GM19324 (cell line): Measurements from ENCODE around the gene RTP5.
"Not testable (repeated sequence)": the region's sequence is repeated elsewhere in the genome, so short reads cannot be mapped to it uniquely, and the experiment has no call there.

ENCODE experiments used
- ATAC-seq: cut with Tn5 transposase; IDR thresholded peaks from one replicate; pipeline ENCODE4 v1.9.1; 2021; ENCODE audit warnings: mild to moderate bottlenecking, moderate library complexity; ENCODE audit not compliant: unreplicated experiment, low FRiP score

The RTP5 gene

GRCh38 chr2:241868661-241869081 lies 858 bp upstream of the RTP5 start:
- no peak for ATAC-seq

DNA sequence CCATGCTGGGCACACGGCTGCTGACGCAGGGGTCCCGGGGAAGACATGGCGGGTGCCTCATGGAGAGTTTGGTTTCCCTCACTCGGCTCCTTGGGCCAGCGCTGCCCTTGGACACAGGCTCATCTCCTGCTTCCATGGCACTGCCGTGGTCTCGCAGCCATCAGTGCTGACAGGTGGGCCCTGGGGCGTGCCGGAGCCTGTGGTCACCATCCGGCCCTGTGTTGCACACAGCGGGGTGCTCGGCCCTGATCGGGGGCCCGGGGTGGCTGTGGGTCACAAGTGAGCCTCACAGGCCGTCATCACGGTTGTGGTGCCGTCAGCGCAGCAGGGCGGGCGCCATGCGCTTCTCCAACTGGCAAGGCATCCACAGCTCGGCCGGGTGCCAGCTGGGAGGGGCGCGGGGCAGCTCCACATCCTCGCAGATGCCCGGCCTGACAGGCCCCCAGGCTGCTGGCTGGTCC lies 582 bp downstream of the RTP5 start:
- ATAC-seq: no peak

GRCh38 chr2:241870611-241871537 lies 1.3 kb downstream of the RTP5 start:
- ATAC-seq: no peak

GRCh38 chr2:241871538-241872312 lies 2.2 kb downstream of the RTP5 start:
- no peak for ATAC-seq

DNA sequence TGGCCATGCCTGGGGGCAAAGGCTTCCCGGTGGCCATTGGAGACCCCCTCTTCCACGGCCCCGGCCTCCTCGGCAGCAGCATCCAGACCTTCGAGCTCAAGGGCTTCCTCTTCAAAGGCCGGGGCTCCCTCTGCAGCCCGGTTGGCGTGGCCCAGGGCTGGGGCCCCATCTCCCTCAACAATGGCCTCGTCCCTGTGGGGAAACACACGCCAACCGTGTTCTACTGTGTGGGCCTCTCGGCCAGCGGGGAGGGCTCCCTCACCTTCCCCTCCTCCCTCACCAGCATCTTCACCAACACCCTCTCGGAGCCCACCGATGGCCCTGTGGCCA lies 2.7 kb downstream of the RTP5 start:
- no peak for ATAC-seq

GRCh38 chr2:241873081-241873802 lies 3.7 kb downstream of the RTP5 start:
- ATAC-seq: no peak

DNA sequence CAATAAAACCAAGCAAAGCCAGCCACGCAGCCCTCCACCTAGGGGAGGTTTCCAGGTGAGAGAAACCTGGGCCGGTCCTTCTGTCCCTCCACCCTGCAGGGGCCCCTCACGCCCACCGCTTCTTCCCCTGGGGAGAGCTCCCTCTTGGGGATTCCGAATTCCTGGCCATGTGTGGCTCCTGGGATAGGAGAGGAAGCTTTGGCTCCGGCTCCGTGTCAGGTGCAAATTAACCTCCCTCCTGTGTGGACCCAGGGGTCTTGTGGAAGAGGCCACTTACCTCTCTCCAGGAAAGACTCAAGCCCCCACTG lies 4.2 kb downstream of the RTP5 start:
- ATAC-seq: no peak

DNA sequence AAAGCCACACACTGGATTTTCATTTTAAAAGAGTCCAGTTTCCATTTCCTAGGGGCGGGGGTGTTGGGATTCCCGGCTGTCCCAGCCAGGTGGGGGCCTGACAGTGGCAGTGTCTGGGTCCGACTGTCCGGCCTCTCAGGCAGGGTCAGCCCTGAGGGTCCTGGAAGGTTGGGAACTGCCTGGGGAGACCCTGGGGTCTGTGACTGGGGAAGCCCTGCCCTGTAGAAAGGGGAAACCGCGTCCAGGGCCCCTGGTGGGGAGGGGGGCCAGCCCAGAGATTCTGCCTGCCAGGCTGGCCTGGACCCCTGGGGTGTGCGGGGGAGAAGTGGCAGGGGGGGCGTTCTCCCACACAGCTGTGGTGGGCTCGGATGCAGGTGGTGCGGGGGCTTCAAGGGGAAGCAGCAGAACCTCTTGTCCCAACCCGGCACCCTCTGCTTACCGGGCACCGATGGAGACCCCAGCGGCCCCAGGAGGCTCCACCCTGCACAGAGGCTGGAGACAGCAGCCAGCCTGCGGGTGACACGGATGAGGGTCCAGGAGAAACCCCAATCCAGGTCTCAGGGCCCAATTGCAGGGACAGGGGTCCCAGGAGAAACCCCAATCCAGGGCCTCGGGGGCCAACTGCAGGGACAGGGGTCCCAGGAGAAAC lies 4.9 kb downstream of the RTP5 start:
- ATAC-seq: no peak

- ATAC-seq: not testable (repeated sequence)
Observed at GRCh38 chr2:241875754-241876527, 6.4 kb downstream of the RTP5 start.

DNA sequence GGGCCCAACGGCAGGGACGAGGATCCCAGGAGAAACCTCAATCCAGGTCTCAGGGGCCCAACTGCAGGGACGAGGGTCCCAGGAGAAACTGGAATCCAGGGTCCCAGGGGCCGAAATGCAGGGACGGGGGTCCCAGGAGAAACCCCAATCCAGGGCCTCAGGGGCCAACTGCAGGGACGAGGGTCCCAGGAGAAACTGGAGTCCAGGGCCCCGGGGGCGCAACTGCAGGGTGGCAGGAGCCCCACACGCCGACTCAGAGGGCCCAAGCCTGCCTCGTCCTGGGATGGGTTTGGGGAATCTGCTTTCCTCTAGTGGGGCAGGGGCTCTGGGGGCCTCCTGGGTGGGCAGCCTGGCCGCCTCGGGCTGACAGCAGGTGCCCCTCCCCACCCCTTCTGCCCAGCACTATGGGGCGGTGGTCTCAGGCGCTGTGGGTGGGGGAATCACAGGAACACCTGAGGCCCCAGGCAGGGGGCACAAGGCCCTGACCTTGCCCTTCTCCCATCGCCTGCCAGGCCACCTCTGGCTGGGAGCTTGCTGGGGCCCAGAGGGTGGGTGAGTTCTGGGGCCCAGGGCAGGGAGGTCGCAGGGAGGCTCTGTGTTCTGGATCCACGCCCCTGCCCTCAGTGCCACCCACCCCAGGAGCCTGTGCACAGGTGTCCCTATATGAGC lies 7.1 kb downstream of the RTP5 start:
- no peak for ATAC-seq

GRCh38 chr2:241877197-241877685 lies 7.7 kb downstream of the RTP5 start:
- ATAC-seq: no peak

GRCh38 chr2:241877989-241878970 lies 8.8 kb downstream of the RTP5 start:
- no peak for ATAC-seq

GRCh38 chr2:241879326-241879725 lies 9.8 kb downstream of the RTP5 start:
- no peak for ATAC-seq

DNA sequence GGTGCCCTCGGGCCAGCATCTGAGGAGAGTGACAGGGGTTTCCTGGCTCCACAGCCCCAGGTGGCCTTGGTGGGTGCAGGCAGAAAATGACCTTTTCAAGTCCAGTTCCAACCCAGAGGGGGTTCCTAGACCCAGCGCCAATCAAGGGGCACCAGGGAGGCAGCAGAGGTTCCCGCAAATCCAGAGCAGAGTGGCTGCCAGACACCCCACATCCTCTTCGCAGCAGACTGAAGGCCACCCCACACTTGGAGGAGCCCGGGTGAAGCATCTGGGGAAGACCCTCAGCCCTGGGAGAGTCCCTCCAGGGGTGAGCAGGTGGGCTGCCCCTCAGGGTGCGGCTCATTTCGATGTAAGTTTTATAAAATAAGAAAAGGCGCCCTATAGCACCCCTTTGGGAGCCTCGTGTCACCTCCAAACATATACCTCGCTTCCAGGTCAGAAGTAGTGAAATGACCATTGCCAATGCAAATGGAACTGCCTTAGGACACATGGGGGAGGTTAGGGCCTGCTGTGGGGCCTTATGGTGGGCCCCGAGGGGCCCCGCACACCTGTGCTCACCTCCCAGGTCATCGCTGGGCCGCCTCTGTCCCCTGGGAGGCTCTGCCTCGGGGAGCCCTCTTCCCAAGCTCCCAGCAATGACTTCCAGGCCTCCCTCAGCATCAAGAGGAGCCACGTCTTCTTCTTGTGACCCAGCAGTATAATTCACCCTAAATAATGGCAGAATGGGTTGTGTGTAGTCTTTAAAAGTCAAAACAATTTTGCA lies 11.0 kb downstream of the RTP5 start:
- no peak for ATAC-seq

DNA sequence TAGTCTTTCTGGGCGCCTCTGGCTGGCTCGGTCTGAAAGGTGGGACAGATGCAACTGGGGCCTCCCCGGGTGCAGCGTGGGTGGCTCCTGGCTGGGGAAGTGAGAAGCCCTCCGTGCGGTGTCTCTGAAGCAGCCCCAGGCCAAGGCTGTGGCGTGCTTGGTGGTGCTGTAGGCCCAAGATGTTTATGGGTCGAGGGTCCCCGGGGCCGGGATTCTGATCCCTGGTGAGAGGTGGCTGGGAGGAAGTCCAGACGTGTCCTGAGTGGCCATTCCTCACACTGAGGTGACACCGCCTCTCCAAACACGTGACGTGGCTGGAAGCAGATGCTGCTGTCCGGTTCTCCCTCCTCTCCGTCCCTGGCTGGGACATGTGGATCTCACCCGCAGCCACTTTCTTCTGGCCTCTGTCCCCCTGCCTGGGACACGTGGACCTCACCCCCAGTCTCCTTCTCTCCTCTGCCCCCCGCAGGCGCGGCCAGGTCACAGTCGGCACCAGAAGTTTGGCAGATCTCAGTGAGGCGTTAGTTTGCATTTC lies 12.6 kb downstream of the RTP5 start:
- ATAC-seq: peak; percentile 64

GRCh38 chr2:241884951-241885290 lies 15.4 kb downstream of the RTP5 start:
- no peak for ATAC-seq

DNA sequence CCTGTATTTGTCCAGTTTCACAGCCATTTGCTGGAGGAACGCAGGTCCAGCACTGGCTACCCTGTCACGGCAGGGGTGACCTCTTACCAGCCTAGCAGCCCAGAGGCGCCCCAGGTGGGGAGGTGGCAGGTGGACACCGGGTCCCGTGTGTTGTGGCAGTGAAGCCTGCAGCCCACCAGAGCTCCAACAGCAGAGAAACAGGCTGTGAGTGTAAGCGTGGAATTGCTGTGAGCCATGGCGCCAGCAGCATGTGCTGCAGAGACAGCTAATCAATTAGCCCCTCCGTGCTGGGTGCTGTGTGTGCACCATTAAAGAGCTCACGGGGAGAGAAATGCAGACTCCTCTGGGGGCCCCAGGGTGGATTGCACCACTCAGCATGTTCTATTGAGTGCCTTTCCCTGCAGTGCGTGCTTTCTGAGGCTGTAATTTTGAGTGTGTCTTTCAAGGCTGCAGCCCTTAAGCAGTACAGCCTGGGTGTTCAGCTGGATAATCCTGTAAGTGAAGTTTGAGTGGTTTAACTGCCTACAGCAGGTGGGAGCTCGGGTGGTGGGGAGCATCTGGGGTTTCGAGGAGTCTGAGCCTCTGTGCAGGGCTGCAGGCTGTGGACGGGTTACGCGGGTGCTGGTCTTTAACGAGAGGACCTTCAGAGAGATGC lies 15.9 kb downstream of the RTP5 start:
- no peak for ATAC-seq
